ENCODE results near the gene MDP1.

GRCh38 chr14:24237463-24237955 is 21.6 kb upstream of the MDP1 start:
- no peak for TF ChIP-seq CTCF (IDR thresholded peaks at IDR 0.05 in 4 of 5, conservative IDR thresholded peaks at IDR 0.05 in 1 of 5)
- no peak for TF ChIP-seq POLR2A (IDR thresholded peaks at IDR 0.05)

Measured in gastrocnemius medialis (tissue), 4 donors.